Stomach (tissue), 4 donors: ENCODE results near the gene CYTH1.

Source experiments
- POLR2A ChIP-seq, 4 donors: fragments of 450-650 bp; IDR thresholded peaks; one replicate each; pipeline ENCODE4 v1.6.1; 2016; ENCODE audit warnings: antibody characterized with exemption in 4 of 4, control low read depth in 2 of 4, mild to moderate bottlenecking in 1 of 4, moderate library complexity in 1 of 4
- TF ChIP-seq, protein P1 (sequence below), 7 experiments: fragments of 450-650 bp in 4 of 7; fragments of 200-600 bp in 3 of 7; sonication (generic) in 3 of 7; IDR thresholded peaks; one replicate each; pipeline ENCODE4 v1.5.1; 2016 to 2019; ENCODE audit warnings: antibody characterized with exemption in 7 of 7, control low read depth in 2 of 7, mild to moderate bottlenecking in 1 of 7

DNA sequence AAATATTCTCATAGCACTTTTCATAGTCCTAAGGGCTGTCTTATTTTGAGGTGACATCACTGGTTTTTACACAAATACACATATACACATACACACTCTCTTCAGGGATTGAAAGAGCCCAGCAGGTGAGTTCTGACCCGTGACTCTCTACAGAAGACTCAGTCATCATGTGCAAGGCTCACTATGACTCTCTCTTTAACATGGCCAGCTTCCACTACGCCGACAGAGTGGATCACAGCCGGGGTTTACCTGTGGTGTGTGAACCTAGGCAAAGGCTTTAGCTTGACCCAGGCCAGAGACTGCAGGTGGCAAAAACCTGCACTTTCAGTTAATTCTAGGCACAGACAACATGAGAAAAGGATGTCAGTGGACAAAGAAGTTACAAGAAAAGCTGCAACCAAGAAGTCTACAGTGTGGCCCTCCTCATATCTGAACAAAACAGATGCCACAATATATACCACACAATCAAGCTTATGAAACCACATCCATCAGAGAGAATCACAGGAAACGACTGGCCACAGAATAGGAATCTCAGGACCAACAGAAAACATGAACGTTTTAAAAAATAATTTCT lies 56.5 kb downstream of the CYTH1 start:
- TF ChIP-seq, protein P1, sequence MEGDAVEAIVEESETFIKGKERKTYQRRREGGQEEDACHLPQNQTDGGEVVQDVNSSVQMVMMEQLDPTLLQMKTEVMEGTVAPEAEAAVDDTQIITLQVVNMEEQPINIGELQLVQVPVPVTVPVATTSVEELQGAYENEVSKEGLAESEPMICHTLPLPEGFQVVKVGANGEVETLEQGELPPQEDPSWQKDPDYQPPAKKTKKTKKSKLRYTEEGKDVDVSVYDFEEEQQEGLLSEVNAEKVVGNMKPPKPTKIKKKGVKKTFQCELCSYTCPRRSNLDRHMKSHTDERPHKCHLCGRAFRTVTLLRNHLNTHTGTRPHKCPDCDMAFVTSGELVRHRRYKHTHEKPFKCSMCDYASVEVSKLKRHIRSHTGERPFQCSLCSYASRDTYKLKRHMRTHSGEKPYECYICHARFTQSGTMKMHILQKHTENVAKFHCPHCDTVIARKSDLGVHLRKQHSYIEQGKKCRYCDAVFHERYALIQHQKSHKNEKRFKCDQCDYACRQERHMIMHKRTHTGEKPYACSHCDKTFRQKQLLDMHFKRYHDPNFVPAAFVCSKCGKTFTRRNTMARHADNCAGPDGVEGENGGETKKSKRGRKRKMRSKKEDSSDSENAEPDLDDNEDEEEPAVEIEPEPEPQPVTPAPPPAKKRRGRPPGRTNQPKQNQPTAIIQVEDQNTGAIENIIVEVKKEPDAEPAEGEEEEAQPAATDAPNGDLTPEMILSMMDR (IDR thresholded peaks at IDR 0.05) = no peak
- no peak for TF ChIP-seq POLR2A (IDR thresholded peaks at IDR 0.05)
